ENCODE results near the gene ANP32D.
A peak's percentile ranks its signal among the peaks of the same experiment; 100 is the strongest.
"Not testable (repeated sequence)": the region's sequence is repeated elsewhere in the genome, so short reads cannot be mapped to it uniquely, and the experiment has no call there.

The ANP32D gene

GRCh38 chr12:48472259-48472658, at the start of gene ANP32D:
Gene ANP32D, plus strand, starts transcription at chr12:48472559. Its CDS starts 106 bp downstream, at chr12:48472665.
- no peak for FAIRE-seq

DNA sequence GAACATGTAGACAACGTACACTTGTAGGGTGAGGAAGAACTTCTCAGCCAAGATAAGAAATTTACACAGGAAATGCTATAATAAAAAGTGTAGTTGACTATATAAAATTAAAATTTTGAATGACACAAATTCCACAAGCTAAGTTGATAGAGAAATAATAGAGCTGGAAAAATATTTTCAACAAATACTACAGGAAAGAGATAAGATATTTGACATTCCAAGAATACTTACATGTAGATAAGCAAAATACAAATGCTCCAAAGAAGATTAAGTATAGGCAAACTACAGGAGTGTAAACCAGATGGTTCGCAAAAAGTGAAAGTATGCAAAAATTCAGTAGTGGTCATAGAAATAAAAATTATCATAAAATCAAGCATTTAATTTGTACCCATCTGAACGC, 49.2 kb upstream of the ANP32D start:
- no peak for FAIRE-seq

DNA sequence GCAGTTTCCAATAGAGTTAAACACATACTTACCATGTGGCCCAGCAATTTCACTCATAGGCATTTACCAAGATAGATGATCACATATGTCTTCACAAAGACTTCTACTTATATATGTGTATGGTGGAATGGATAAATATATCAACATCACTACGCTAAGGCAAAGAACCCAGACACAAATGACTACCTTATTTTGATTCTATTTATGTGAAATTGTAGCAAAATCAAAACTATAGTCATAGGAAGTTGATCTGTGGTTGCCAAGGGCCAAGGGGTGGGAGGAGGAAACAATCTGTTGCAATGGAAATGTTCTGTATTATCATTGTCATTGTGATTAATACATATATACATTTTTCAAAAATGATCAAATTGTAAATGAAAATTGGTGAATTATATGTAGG, 47.7 kb upstream of the ANP32D start:
- no peak for FAIRE-seq

GRCh38 chr12:48434016-48434415, 38.3 kb upstream of the ANP32D start:
- FAIRE-seq = not testable (repeated sequence)

- FAIRE-seq = no peak
These were observed 31.3 kb upstream of the ANP32D start for GRCh38 chr12:48441069-48441468.

DNA sequence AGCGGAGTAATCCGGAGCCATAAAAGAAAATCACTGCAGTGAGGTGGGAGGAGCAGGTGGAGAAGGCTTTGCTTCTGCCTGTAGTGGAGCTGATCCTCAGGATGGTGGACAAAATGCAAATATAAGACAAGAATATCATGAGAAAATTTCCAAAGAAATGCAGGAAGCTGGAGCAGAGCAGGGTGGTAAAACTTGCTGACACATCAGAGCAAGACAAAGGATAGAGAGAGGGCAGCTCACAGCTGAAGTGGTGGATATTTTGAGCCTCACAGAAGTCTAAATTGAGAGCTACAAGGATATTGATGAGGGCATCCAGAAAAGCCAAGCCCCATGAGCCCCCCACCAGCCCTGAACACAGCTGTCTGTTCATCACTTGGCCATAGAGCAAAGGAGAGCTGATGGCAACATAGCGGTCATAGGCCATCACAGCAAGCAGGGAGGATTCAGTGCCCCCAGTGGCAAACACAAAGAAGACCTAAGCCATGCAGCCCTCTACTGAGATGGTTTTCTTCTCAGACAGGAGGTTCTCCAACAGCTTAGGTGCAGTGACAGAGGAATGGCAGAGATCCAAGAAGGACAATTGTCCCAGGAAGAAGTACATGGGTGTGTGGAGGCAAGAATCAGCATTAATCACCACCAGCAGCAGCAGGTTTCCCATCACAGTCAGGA, 30.0 kb upstream of the ANP32D start:
- FAIRE-seq = no peak

GRCh38 chr12:48445538-48445937, 26.8 kb upstream of the ANP32D start:
- no peak for FAIRE-seq

DNA sequence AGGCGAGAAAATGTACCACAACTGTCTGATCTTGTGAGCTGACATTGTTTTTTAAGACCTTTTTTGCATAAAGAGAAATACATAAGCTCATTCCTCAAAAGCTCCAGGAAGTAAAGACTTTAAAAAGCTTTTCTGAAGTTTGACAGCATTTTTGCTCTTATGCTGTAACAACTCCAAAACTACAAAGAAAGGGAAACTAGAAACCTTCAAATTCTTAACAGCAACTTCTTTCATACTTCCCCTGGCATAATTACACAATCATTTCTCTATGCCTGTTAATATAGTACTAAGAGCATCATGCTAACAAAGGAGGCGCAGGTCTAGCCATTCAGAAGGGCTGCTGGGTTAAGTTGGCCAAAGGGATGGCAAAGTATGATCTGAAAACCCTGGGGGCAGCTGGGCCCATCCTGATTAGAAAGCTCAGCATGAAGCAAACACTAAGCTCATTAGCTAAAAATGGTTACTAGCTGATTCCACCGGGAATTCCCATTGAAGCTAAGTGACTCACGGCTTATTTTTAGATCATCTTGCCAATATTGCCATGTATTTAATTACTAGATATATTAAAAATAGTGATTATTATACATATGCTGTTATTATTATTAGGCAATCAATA, 26.1 kb upstream of the ANP32D start:
- no peak for FAIRE-seq

DNA sequence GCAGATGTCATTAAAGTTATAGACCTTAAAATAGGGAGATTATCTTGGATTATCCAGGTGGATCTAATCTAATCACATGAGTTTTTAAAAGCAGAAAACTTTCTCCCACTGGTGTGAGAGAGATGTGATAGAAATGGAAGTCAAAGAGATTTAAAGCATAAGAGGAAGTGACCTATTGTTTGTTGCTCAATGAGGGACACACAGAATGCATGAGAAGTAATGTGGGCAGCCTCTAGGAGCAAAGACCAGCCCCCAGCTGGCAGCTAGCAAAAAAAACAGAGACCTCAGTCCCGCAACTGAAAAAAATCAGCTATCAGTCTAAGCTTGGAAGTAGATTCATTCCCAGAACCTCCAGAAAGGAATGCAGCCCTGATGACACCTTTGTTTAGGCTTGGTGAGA, 24.6 kb upstream of the ANP32D start:
- no peak for FAIRE-seq

GRCh38 chr12:48451372-48451771, 21.0 kb upstream of the ANP32D start:
- no peak for FAIRE-seq

DNA sequence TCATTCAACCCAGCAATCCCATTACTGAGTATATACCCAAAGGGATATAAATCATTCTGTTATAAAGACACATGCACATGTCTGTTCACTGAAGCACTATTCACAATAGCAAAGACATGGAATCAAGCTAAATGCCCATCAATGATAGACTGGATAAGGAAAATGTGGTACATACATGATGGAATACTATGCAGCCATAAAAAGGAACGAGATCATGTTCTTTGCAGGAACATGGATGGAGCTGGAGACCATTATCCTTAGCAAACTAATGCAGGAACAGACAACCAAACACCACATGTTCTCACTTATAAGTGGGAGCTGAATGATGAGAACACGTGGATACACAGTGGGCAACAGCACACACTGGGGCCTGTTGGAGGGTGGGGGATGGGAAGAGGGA, 19.4 kb upstream of the ANP32D start:
- FAIRE-seq = not testable (repeated sequence)

DNA sequence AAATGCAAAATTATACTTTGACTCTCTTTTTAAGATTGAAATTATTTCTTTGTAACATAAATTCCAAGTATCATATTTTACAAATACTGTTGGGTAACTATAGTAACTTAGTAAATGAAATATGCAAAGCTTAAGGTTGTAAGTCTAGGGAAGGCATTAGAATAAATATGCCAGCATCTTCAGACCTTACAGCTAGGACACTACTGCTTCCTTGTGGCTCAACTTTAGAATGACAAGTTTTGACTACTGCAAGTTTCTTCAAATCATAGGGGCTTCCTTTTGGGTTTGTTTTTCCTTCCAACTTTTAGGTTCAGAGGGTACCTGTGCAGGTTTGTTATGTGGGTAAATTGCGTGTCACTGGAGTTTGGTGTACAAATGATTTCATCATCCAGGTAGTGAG, 17.7 kb upstream of the ANP32D start:
- peak; percentile 52 for FAIRE-seq

GRCh38 chr12:48455116-48455515, 17.2 kb upstream of the ANP32D start:
- FAIRE-seq = no peak

DNA sequence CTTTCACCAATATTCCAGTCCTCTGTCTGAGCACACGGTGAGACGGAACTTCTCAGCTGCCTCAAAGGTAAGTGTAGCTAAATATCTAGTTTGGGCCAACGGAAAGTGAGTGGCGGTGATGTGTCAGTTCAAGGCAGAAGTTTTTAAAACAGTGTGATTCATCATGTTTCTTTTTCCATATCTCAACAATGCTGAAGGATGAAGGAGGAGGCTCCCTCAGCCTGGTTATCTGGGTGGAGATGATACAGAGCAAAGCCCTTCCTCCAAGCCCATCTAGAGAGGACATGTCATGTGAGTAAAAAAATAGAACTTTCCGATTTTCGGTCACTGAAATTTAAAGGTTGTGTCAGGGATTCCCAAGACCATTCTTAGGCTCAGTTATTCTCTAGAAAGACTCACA, 13.1 kb upstream of the ANP32D start:
- FAIRE-seq = no peak

GRCh38 chr12:48469027-48469426, 3.3 kb upstream of the ANP32D start:
- FAIRE-seq = not testable (repeated sequence)

DNA sequence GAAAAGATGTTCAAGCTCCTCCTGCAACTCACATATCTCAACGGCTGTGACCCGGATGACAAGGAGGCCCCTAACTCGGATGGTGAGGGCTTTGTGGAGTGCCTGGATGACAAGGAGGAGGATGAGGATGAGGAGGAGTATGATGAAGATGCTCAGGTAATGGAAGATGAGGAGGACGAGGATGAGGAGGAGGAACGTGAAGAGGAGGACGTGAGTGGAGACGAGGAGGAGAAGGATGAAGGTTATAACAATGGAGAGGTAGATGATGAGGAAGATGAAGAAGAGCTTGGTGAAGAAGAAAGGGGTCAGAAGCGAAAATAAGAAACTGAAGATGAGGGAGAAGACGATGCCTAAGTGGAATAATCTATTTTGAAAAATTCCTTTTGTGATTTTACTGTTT, 702 bp downstream of the ANP32D start:
- FAIRE-seq = no peak

DNA sequence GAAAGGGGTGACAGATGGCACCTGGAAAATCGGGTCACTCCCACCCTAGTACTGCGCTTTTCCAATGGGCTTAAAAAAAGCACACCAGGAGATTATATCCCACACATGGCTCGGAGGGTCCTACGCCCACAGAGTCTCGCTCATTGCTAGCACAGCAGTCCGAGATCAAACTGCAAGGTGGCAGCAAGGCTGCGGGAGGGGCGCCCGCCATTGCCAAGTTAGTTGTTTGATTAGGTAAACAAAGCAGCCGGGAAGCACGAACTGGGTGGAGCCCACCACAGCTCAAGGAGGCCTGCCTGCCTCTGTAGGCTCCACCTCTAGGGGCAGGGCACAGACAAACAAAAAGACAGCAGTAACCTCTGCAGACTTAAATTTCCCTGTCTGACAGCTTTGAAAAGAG, 2.1 kb downstream of the ANP32D start:
- not testable (repeated sequence) for FAIRE-seq

GRCh38 chr12:48482198-48482597, 9.8 kb downstream of the ANP32D start, which contains the start of gene C12orf54:
Gene C12orf54, plus strand, starts transcription at chr12:48482498. Its CDS starts 799 bp downstream, at chr12:48483297.
- FAIRE-seq = no peak

DNA sequence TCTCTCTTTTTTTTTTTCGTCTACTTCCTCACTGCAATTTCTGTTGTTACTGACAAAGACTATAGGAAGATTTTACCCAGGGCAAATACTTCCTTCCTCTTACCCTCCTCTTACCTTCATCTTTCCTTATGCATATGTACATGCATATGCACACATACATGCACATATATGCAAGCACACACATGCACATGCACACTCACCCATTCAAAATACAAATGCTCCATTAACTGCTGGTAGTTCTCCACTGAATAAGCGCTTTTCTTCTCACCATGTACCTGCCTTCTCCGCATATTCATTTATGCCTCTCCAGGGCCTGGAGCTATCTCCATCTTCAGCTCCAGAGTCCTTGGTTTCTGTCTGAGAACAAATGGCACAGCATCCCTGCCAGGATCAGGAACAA, 10.6 kb downstream of the ANP32D start:
- FAIRE-seq = no peak

DNA sequence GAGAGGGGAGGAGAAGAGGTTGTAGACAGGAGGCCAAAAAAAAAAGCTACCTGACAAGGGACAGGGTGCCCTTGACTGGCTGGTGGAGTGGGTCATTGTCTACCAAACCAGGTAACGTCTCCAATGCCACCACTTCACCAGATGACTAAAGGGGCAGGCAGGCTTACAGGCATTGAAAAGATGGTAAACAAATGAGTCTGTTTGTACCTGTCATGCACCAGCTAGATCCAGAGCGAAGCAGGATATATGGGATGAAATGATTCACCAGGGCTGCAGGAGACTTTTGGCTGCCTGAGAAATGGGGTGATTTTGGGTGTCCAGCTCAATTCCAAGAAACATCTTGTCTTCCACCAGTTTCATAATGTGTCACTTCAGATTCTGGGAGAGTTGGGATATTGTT, 13.9 kb downstream of the ANP32D start:
- FAIRE-seq = no peak

GRCh38 chr12:48486679-48487078, 14.3 kb downstream of the ANP32D start:
- FAIRE-seq = no peak

- FAIRE-seq = no peak
These were observed 16.7 kb downstream of the ANP32D start for GRCh38 chr12:48489012-48489411.

GRCh38 chr12:48489456-48489855, 17.1 kb downstream of the ANP32D start:
- not testable (repeated sequence) for FAIRE-seq

DNA sequence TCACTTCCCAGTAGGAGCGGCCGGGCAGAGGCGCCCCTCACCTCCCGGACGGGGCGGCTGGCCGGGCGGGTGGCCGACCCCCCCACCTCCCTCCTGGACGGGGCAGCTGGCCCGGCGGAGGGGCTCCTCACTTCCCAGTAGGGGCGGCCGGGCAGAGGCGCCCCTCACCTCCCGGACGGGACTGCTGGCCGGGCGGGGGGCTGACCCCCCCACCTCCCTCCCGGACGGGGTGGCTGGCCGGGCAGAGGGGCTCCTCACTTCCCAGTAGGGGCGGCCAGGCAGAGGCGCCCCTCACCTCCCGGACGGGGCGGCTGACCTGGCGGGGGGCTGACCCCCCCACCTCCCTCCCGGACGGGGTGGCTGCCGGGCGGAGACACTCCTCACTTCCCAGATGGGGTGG, 27.9 kb downstream of the ANP32D start:
- not testable (repeated sequence) for FAIRE-seq

GRCh38 chr12:48506836-48507235, 34.5 kb downstream of the ANP32D start:
- FAIRE-seq = not testable (repeated sequence)

All from TTC549 (cell line).